Choroid plexus epithelial cell (primary cell): ENCODE results near the gene NPLOC4.
A peak's percentile ranks its signal among the peaks of the same experiment; 100 is the strongest.

Source experiments
- DNase-seq: peaks from one replicate; pipeline ENCODE4 v3.0.0-alpha.2; 2010; ENCODE audit warnings: low read depth
- H3K4me3 ChIP-seq: 2 replicates; pipeline ENCODE4 v1.5.1; 2011; ENCODE audit warnings: low read depth, mild to moderate bottlenecking, control low read depth, low read length, moderate library complexity
- TF ChIP-seq, protein P1 (sequence below): conservative IDR thresholded peaks from 2 replicates; pipeline ENCODE4 v1.5.1; 2011; ENCODE audit warnings: low read depth, mild to moderate bottlenecking, control low read depth, inconsistent platforms, low read length, moderate library complexity

Gene NPLOC4

DNA sequence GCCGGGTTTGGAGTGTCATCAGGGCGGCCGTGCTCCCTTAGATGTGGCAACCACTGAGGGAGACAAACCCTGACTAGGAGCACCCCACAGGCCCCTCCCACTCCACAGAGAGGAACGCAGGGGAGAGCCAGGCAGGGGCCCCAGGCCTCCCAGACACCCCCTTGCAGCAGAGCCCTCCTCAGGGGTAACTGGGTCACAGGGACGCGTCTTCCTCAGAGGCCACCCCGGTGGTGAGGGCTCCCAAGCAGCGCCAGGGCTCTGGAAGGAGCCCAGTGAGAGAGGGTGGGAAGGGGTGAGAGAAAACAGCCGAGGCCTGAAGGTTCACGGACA lies 97.4 kb downstream of the NPLOC4 start:
- no peak for DNase-seq
- H3K4me3 ChIP-seq, result no peak overlapping the region
- TF ChIP-seq, protein P1, sequence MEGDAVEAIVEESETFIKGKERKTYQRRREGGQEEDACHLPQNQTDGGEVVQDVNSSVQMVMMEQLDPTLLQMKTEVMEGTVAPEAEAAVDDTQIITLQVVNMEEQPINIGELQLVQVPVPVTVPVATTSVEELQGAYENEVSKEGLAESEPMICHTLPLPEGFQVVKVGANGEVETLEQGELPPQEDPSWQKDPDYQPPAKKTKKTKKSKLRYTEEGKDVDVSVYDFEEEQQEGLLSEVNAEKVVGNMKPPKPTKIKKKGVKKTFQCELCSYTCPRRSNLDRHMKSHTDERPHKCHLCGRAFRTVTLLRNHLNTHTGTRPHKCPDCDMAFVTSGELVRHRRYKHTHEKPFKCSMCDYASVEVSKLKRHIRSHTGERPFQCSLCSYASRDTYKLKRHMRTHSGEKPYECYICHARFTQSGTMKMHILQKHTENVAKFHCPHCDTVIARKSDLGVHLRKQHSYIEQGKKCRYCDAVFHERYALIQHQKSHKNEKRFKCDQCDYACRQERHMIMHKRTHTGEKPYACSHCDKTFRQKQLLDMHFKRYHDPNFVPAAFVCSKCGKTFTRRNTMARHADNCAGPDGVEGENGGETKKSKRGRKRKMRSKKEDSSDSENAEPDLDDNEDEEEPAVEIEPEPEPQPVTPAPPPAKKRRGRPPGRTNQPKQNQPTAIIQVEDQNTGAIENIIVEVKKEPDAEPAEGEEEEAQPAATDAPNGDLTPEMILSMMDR, result no peak

DNA sequence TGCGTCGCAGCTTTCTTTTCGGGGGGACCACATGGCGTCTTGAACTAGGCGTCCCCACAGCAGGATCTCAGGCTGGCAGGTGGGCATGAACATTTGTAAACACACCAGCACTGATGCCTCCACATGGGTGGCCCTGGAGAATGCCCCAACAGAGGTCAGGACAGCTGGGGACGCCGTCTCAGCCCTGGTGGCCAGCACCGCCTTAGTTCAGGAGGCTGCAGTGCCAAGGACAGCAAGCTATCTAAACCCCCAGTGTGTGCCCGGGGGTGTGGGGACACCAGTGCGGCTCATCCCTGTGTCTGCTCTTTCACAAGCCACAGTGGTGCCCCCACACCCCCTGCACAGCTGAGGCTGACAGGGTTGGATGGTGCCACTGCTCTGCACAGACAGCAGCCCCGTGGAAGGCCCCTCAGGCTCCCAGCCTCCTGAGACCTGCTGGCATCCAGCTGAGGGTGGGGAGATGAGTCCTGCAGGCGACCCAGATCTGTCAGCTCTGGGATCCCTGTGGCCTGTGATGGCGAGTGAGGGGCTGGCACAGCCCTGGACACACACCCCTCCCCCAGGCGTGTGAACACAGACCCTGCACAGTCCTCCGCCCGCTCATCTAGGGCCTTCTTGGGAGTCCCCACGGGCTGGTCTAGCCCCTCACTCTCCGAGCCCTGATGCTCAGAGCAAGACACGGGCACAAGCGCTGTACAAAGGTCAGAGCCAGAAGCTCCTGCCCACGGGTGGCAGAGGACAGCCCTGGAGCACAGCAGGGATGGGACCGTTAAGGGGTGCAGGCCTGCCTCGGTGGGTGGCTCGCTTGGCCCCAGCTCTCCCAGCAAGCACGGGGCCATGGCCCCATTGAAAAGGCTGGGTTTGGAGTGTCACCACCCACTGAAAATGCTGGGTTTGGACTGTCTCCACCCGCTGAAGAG lies 98.0 kb downstream of the NPLOC4 start:
- TF ChIP-seq, protein P1, result no peak
- H3K4me3 ChIP-seq, result no peak overlapping the region

DNA sequence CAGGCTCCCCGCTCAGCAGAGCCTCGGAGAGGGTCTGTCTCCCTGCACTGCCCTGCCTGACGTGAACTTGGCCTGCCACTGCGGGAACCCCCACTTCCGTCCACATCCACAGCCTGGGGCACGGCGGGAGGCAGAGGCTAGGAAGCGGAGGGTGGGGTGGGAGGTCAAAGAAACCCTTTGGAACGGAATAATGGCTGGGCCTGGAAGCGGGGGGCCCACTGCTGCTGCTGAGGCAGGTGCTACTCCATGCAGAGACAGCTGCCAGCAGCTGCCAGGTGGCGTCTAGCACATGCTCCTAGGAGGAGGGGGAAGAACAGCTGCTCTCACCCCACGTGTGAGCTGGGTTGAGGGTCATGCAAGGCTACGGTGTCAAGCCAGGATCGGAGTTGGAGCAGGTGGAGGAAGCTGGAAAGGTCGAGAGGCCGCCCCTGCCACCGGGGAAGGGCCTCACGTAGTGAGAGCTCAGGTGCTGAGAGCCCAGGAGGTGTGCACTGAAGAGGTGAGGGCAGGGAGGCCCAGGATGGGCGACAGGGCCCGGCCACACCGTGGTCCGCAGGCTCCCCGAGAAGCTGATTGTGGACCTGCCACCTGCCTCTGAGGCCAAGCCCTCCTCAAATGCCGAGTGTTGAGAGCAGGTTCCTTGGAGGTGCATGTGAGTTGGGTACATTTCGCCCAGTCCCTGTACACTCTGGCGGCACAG lies 98.9 kb downstream of the NPLOC4 start:
- no peak overlapping the region for H3K4me3 ChIP-seq
- DNase-seq, result no peak
- TF ChIP-seq, protein P1, result no peak

More for the DNA sequence above, 98.0 kb downstream of the NPLOC4 start:
- DNase-seq, result no peak

DNA sequence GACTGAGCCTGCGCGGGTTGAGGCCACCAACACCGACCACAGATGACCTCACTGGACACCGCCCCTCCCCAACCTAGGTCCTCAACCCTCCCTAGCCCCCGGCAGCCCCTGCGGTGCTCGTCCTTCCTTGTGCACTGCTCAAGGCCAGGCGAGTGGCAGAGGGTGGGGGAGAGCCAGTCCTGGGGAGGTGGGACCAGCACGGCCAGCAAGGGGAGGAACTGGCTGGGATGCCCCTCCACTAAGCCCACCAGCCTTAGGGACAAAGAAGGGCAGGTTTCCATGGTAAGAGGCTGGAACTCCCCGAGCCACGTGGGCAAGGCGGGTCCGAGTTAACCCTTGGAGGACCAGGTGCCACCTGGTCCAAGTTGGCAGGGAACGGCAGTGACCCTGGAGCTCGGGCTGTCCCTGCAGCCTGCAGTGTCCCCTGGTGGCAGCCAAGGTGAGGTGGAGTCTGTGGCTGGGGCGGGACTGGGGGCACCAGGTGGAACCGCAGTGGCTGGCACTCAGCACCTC lies 99.5 kb downstream of the NPLOC4 start:
- TF ChIP-seq, protein P1, result peak; percentile 54
- no peak for DNase-seq
- no peak overlapping the region for H3K4me3 ChIP-seq

DNA sequence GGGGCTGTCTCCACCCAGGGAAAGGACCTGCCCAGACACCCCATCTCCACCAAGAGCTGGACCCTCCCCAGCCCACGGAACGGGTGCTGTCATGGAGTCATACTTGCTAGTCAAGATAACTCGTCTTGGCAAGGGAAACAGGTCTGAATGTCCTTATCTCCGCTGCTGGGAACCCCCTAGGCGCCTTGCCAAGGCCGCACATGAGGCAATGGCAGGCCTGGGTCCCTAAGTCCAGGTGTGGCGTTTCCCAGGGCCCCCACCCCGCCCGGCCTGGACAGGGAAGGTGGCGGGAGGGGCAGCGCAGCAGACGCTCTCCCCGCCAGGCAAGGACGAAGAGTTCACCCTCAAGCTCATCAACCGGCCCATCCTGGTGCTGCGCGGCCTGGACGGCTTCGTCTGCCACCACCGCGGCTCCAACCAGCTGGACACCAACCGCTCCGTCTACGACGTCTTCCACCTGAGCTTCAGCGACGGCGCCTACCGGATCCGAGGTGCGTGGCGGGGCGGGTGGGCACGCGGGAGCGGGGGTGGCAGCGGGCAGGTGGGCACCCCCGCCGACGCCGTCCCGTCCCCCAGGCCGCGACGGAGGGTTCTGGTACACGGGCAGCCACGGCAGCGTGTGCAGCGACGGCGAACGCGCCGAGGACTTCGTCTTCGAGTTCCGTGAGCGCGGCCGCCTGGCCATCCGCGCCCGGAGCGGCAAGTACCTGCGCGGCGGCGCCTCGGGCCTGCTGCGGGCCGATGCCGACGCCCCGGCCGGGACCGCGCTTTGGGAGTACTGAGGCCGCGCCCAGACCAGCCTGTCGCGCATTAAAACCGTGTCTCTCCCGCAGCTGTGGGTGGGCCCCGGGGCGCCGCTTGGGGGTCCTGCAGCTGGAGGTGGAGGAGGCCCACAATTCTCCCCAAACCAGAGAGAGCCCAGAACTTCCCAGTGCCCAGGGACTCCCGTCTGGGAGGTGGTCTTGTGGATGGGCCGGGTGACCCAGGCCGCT lies 100.3 kb downstream of the NPLOC4 start:
- DNase-seq, result peak; percentile 25
- H3K4me3 ChIP-seq, result no peak overlapping the region
- TF ChIP-seq, protein P1, result no peak

DNA sequence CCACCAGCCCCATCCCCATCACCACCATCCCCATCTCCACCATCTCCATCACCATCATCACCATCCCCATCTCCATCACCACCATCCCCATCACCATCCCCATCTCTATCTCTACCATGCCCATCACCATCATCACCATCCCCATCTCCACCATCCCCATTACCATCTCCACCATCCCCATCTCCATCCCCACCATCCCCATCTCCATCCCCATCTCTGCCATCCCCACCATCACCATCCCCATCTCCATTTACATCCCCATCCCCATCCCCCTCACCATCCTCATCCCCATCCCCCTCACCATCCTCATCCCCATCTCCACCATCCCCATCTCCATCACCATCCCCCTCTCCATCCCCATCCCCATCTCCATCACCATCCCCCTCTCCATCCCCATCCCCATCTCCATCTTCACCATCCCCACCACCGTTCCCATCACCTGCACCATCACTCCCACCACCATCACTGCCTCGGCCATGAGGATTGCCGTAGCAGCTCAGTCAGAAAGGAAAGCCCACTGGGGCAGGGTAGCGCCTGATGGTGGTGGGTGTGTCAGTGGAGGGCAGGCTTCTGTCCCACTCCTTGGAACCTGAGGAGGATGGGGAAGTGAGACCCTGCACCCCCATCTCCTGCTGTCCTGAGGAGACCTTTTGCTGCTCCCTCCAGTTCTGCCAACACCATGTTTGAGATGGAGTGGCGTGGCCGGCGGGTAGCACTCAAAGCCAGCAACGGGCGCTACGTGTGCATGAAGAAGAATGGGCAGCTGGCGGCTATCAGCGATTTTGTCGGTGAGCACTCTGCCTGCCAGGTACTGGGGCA lies 101.2 kb downstream of the NPLOC4 start:
- TF ChIP-seq, protein P1, result no peak
- no peak for DNase-seq
- H3K4me3 ChIP-seq, result no peak overlapping the region
